Neural progenitor cell (in vitro differentiated cells): ENCODE data around the gene KAT14. TPM values are rescaled to one million over a fixed set of nuclear protein-coding genes. Genes with fewer than 3 reads are reported as not detected.
"Not testable (repeated sequence)": the region's sequence is repeated elsewhere in the genome, so short reads cannot be mapped to it uniquely, and the experiment has no call there.

Experiments
- DNase-seq: peaks from one replicate; pipeline ENCODE4 v3.0.0-alpha.2; 2016; ENCODE audit warnings: low spot score
- H2AFZ ChIP-seq: fragments of 200-600 bp; sonication (generic); replicated peaks from 2 replicates; pipeline ENCODE4 v1.6.1; 2016; ENCODE audit warnings: antibody characterized with exemption
- H3F3A ChIP-seq: fragments of 200-600 bp; sonication (generic); 2 replicates; pipeline ENCODE4 v1.6.1; 2016; ENCODE audit warnings: antibody characterized with exemption, low read depth
- H3K27ac ChIP-seq: fragments of 200-600 bp; sonication (generic); 2 replicates; pipeline ENCODE4 v1.5.1; 2016; ENCODE audit warnings: mild to moderate bottlenecking
- H3K27me3 ChIP-seq: fragments of 200-600 bp; sonication (generic); 2 replicates; pipeline ENCODE4 v1.6.1; 2016; ENCODE audit warnings: mild to moderate bottlenecking, moderate library complexity
- H3K36me3 ChIP-seq: fragments of 200-600 bp; sonication (generic); 2 replicates; pipeline ENCODE4 v1.5.1; 2016
- H3K4me1 ChIP-seq: fragments of 200-600 bp; sonication (generic); 2 replicates; pipeline ENCODE4 v1.6.1; 2016; ENCODE audit warnings: mixed run types
- H3K4me2 ChIP-seq: fragments of 200-600 bp; sonication (generic); 2 replicates; pipeline ENCODE4 v1.6.1; 2016
- H3K4me3 ChIP-seq: fragments of 200-600 bp; sonication (generic); 2 replicates; pipeline ENCODE4 v1.5.1; 2016
- H3K79me2 ChIP-seq: fragments of 200-600 bp; sonication (generic); 2 replicates; pipeline ENCODE4 v1.6.1; 2016; ENCODE audit warnings: low read depth
- H3K9ac ChIP-seq: fragments of 200-600 bp; sonication (generic); 2 replicates; pipeline ENCODE4 v1.6.1; 2016
- H3K9me3 ChIP-seq: fragments of 200-600 bp; sonication (generic); 2 replicates; pipeline ENCODE4 v1.5.1; 2016; ENCODE audit warnings: low read depth
- H4K20me1 ChIP-seq: fragments of 200-600 bp; sonication (generic); 2 replicates; pipeline ENCODE4 v1.6.1; 2016; ENCODE audit warnings: low read depth
- H3K27ac Mint-ChIP-seq: 3 replicates; pipeline ENCODE4 v1.8.0; 2021; ENCODE audit warnings: mixed read lengths
- H3K27me3 Mint-ChIP-seq: 2 replicates; pipeline ENCODE4 v1.8.0; 2022; ENCODE audit warnings: low read depth, mild to moderate bottlenecking, inconsistent platforms, moderate library complexity, mixed read lengths; ENCODE audit not compliant: insufficient read depth
- H3K36me3 Mint-ChIP-seq: 3 replicates; pipeline ENCODE4 v1.8.0; 2021; ENCODE audit warnings: mixed read lengths
- H3K4me1 Mint-ChIP-seq: 3 replicates; pipeline ENCODE4 v1.8.0; 2021; ENCODE audit warnings: mixed read lengths
- H3K4me3 Mint-ChIP-seq: 3 replicates; pipeline ENCODE4 v1.8.0; 2021; ENCODE audit warnings: mild to moderate bottlenecking, moderate library complexity, mixed read lengths
- H3K9me3 Mint-ChIP-seq: 3 replicates; pipeline ENCODE4 v1.8.0; 2020; ENCODE audit warnings: mixed read lengths
- EZH2 ChIP-seq: fragments of 200-600 bp; sonication (generic); IDR thresholded peaks from 2 replicates; pipeline ENCODE4 v1.6.1; 2017; ENCODE audit warnings: antibody characterized with exemption, mild to moderate bottlenecking, moderate library complexity
- EZH2phosphoT487 ChIP-seq: fragments of 200-600 bp; sonication (generic); IDR thresholded peaks from 2 replicates; pipeline ENCODE4 v1.6.1; 2017; ENCODE audit warnings: antibody characterized with exemption
- total RNA-seq: library from RNA; depleted of rRNA; stranded (reverse); fragments of >200 nt; gene quantifications from 2 replicates; pipeline ENCODE4 v1.2.3, GENCODE V29; 2015; ENCODE audit warnings: low replicate concordance
- TF ChIP-seq, protein P1 (sequence below): fragments of 200-600 bp; sonication (generic); IDR thresholded peaks from 2 replicates; pipeline ENCODE4 v1.5.1; 2017; ENCODE audit warnings: antibody characterized with exemption, mild to moderate bottlenecking

KAT14 gene
- total RNA-seq, 1 donor from 2014 or later, result 28.5 TPM

DNA sequence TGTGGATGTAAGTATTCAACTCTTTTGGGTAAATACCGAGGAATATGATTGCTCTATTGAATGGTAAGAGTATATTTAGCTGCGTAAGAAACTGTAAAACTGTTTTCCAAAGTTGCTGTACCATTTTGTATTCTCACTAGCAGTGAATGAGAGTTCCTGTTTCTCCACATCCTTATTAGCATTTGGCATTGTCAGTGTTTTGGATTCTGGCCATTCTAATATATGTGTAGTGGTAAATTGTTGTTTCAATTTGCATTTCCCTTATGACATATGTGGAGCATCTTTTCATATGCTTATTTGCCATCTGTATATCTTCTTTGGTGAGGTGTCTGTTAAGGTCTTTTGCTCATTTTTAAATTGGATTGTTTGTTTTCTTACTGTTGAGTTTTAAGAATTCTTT is 29.3 kb upstream of the KAT14 start:
- Mint-ChIP-seq H3K9me3 (no peaks in the 10 kb centered on the region), H3K4me3 (no peak overlapping the region), H3K27me3 (peaks cover 6% of the 10 kb centered on the region), H3K36me3 (no peaks in the 10 kb centered on the region), H3K4me1 (no peaks in the 10 kb centered on the region), H3K27ac (no peak overlapping the region)
- Histone ChIP-seq H3K9me3 (no peaks in the 10 kb centered on the region), H3K79me2 (no peaks in the 10 kb centered on the region), H3K4me3 (no peak overlapping the region), H3K9ac (no peak overlapping the region), H4K20me1 (no peaks in the 10 kb centered on the region), H3K4me2 (no peak overlapping the region), H3K36me3 (no peaks in the 10 kb centered on the region), H2AFZ (no peak overlapping the region), H3K4me1 (no peaks in the 10 kb centered on the region), H3K27me3 (no peaks in the 10 kb centered on the region), H3F3A (no peaks in the 10 kb centered on the region), H3K27ac (no peak overlapping the region)
- DNase-seq, result no peak
- TF ChIP-seq EZH2 (no peak), EZH2phosphoT487 (no peak)
- TF ChIP-seq, protein P1, sequence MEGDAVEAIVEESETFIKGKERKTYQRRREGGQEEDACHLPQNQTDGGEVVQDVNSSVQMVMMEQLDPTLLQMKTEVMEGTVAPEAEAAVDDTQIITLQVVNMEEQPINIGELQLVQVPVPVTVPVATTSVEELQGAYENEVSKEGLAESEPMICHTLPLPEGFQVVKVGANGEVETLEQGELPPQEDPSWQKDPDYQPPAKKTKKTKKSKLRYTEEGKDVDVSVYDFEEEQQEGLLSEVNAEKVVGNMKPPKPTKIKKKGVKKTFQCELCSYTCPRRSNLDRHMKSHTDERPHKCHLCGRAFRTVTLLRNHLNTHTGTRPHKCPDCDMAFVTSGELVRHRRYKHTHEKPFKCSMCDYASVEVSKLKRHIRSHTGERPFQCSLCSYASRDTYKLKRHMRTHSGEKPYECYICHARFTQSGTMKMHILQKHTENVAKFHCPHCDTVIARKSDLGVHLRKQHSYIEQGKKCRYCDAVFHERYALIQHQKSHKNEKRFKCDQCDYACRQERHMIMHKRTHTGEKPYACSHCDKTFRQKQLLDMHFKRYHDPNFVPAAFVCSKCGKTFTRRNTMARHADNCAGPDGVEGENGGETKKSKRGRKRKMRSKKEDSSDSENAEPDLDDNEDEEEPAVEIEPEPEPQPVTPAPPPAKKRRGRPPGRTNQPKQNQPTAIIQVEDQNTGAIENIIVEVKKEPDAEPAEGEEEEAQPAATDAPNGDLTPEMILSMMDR, result no peak

DNA sequence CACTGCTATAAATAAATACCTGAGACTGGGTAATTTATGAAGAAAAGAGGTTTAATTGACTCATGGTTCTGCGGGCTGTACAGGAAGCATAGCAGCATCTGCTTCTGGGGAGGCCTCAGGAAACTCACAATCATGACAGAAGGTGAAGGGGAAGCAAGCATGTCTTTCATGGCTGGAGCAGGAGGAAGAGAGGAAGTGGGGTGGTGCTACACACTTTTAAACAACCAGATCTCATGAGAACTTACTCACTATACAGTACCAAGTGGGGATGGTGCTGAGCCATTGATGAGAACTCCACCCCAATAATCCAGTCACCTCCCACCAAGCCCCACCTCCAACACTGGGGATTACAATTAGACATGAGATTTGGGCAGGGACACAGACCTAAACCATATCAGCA is 9.1 kb upstream of the KAT14 start:
- H3K9me3 Mint-ChIP-seq, H3K79me2 ChIP-seq, H3K9ac ChIP-seq, H3K36me3 Mint-ChIP-seq, DNase-seq, H3K4me1 ChIP-seq, H3K4me2 ChIP-seq, H3K27ac Mint-ChIP-seq, H3K27me3 ChIP-seq, H3K9me3 ChIP-seq, H3K27ac ChIP-seq, H3K36me3 ChIP-seq, H3F3A ChIP-seq, H4K20me1 ChIP-seq, H2AFZ ChIP-seq, H3K4me1 Mint-ChIP-seq, H3K4me3 Mint-ChIP-seq, H3K27me3 Mint-ChIP-seq, H3K4me3 ChIP-seq: not testable (repeated sequence)

- no peaks in the 10 kb centered on the region for H3F3A ChIP-seq
- no peaks in the 10 kb centered on the region for H3K79me2 ChIP-seq
- Mint-ChIP-seq H3K27me3 (peaks cover 2% of the 10 kb centered on the region), H3K9me3 (no peaks in the 10 kb centered on the region), H3K4me1 (peaks cover 4% of the 10 kb centered on the region), H3K36me3 (no peaks in the 10 kb centered on the region), H3K4me3 (no peak overlapping the region), H3K27ac (no peak overlapping the region)
- H3K27me3 ChIP-seq, result peaks cover 9% of the 10 kb centered on the region
- H2AFZ ChIP-seq, result no peak overlapping the region
- H3K36me3 ChIP-seq, result no peaks in the 10 kb centered on the region
- H3K4me1 ChIP-seq, result peaks cover 4% of the 10 kb centered on the region
- H3K9me3 ChIP-seq, result no peaks in the 10 kb centered on the region
- H3K4me3 ChIP-seq, result no peak overlapping the region
- DNase-seq, result no peak
- H4K20me1 ChIP-seq, result no peaks in the 10 kb centered on the region
- H3K4me2 ChIP-seq, result no peak overlapping the region
- no peak for TF ChIP-seq EZH2
- H3K9ac ChIP-seq, result no peak overlapping the region
- no peak overlapping the region for H3K27ac ChIP-seq
These were observed 5.0 kb upstream of the KAT14 start for GRCh38 chr20:18132663-18133062.

- H3K27ac ChIP-seq, result no peak overlapping the region
- H3K36me3 Mint-ChIP-seq, result no peaks in the 10 kb centered on the region
- H3K27me3 Mint-ChIP-seq, result peaks cover 2% of the 10 kb centered on the region
- H3K4me2 ChIP-seq, result no peak overlapping the region
- H3K27ac Mint-ChIP-seq, result no peak overlapping the region
- H3K4me1 Mint-ChIP-seq, result peaks cover 7% of the 10 kb centered on the region
- no peaks in the 10 kb centered on the region for H3K9me3 ChIP-seq
- H3K79me2 ChIP-seq, result peaks cover 11% of the 10 kb centered on the region
- TF ChIP-seq, protein P1, result no peak
- TF ChIP-seq EZH2, result no peak
- TF ChIP-seq EZH2phosphoT487, result no peak
- peaks cover 4% of the 10 kb centered on the region for H4K20me1 ChIP-seq
- no peaks in the 10 kb centered on the region for H3K36me3 ChIP-seq
- H3K9ac ChIP-seq, result no peak overlapping the region
- peaks cover 9% of the 10 kb centered on the region for H3K27me3 ChIP-seq
- peak overlapping the region; percentile 66 for H2AFZ ChIP-seq
- H3K4me3 Mint-ChIP-seq, result no peak overlapping the region
- no peak overlapping the region for H3K4me3 ChIP-seq
- no peaks in the 10 kb centered on the region for H3F3A ChIP-seq
- H3K9me3 Mint-ChIP-seq, result no peaks in the 10 kb centered on the region
- peaks cover 7% of the 10 kb centered on the region for H3K4me1 ChIP-seq
- DNase-seq, result no peak
These were observed 3.7 kb upstream of the KAT14 start for GRCh38 chr20:18133962-18134361.
